Measurements from ENCODE around the gene CACHD1.

- no peak for TF ChIP-seq CTCF (IDR thresholded peaks at IDR 0.05)
- no peak for TF ChIP-seq POLR2AphosphoS5 (IDR thresholded peaks at IDR 0.05)
- no peak for TF ChIP-seq POLR2A (IDR thresholded peaks at IDR 0.05)
Observed at GRCh38 chr1:64453688-64454087, 16.2 kb upstream of the CACHD1 start.

Data from prostate gland (tissue), 2 donors.